ENCODE results near the gene SACS.

DNA sequence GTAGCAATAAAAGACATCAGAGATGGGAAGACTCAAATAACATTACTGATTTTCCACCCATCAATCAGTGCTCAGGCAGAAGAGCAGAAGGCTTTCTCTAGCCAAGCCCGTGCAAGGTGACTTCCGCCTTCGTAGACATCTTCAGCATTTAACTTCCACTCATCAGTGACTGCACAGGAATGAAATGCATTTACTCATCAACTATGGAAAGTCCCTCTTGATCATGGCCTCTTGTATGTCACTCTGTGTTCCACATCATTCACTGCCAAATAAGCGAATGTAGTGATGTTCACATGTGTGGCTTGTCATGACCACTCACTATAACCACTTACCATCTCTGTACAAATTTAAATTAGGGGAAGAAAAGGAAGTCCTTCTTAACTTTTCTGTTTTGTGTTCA lies 49.4 kb downstream of the SACS start:
- TF ChIP-seq POLR2A (IDR thresholded peaks at IDR 0.05; ENCODE audit: borderline replicate concordance, extremely low read depth, insufficient read depth, insufficient read length): no peak
- TF ChIP-seq, protein P1, sequence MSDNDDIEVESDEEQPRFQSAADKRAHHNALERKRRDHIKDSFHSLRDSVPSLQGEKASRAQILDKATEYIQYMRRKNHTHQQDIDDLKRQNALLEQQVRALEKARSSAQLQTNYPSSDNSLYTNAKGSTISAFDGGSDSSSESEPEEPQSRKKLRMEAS (IDR thresholded peaks at IDR 0.05): no peak
